ENCODE measurements around the gene EXOC3.
A peak's percentile ranks its signal among the peaks of the same experiment; 100 is the strongest.

Gene EXOC3

GRCh38 chr5:435961-436640 lies 6.9 kb upstream of the EXOC3 start:
- TF ChIP-seq CTCF (IDR thresholded peaks at IDR 0.05): peak; percentile 48

GRCh38 chr5:436641-436975 lies 6.4 kb upstream of the EXOC3 start:
- no peak for TF ChIP-seq CTCF (IDR thresholded peaks at IDR 0.05)

DNA sequence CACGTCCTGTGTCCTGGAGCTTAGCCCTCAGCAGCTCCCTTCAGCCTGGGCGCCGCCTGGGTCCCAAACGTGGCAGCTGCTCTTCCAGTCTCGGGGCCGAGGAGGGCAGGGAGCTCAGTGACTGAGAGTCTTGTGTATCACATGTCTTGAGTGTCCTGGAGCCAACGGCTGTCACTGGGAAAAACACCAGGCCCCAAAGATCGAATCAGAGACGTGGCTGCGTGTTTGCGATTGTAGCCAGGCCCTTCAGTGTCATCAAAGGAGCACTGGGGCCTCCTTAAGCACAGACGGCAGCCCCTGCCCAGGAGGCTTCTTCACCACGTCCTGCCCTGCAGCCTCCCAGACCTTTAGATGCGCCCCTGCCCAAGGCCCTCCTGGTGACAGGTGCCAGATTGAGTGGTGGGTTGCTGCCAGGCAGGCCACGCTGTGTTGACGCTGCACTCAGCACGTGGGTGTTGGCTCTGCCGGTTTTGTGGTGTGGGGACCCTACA lies 5.7 kb upstream of the EXOC3 start:
- TF ChIP-seq CTCF (IDR thresholded peaks at IDR 0.05): no peak

- no peak for TF ChIP-seq CTCF (IDR thresholded peaks at IDR 0.05)
Measured at GRCh38 chr5:438481-438981, 4.4 kb upstream of the EXOC3 start.

- no peak for TF ChIP-seq CTCF (IDR thresholded peaks at IDR 0.05)
Measured at GRCh38 chr5:439181-439580, 3.8 kb upstream of the EXOC3 start.

DNA sequence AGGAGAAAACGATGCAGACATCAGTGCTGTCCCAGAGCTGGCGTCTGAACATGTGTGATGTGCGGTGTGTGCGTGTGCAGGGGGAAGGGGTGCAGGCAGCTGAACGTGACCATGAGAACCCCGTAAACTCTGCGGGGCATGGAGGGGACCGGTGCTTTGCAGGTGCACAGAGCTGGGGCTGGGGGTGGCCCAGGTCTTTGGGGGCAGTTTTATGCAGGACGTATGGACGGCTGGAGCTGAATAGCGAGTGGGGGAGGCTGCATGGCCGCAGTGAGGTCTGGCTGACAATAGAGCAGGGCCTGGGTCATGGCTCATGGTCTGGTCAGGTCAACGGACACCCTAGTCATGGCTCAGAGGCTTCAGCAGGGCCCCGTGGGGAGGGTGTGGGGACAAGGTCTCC lies 3.3 kb upstream of the EXOC3 start:
- no peak for TF ChIP-seq CTCF (IDR thresholded peaks at IDR 0.05)

- no peak for TF ChIP-seq CTCF (IDR thresholded peaks at IDR 0.05)
Measured at GRCh38 chr5:440401-441201, 2.4 kb upstream of the EXOC3 start.

Data from LNCAP (cell line).